ENCODE results near the gene TMEM218. TPM values are rescaled to one million over a fixed set of nuclear protein-coding genes. Genes with fewer than 3 reads are reported as not detected.

The TMEM218 gene
- 22.4 and 28.2 TPM in 2 replicates for total RNA-seq

GRCh38 chr11:125111343-125112207 is at the start of gene TMEM218:
Gene TMEM218, minus strand, starts transcription at chr11:125111626. Its CDS starts 9,385 bp downstream, at chr11:125102241.

GRCh38 chr11:125062931-125063428 is 48.4 kb downstream of the TMEM218 start, which contains the start of gene SLC37A2:
Gene SLC37A2, plus strand, starts transcription at chr11:125063305. Its CDS starts 63 bp downstream, at chr11:125063368.

Other genes with a start within 250 kb of the TMEM218 start
- gene ROBO3, start 246.2 kb downstream of the TMEM218 start, total RNA-seq, result 6.2 and 7.7 TPM in 2 replicates
- 0.30 and 0.46 TPM in 2 replicates for gene ROBO4, start 213.8 kb downstream of the TMEM218 start, total RNA-seq
- 0.09 TPM in 1 of 2 replicates, not detected in the other for gene HEPN1, start 192.4 kb downstream of the TMEM218 start, total RNA-seq
- not detected in 2 replicates for gene HEPACAM, start 175.6 kb downstream of the TMEM218 start, total RNA-seq
- 0.30 and 1.9 TPM in 2 replicates for gene CCDC15, start 157.4 kb downstream of the TMEM218 start, total RNA-seq
- gene SLC37A2, start 48.3 kb downstream of the TMEM218 start, total RNA-seq, result 0.30 and 0.88 TPM in 2 replicates
- 1.8 TPM in 2 replicates for gene PKNOX2, start 53.1 kb upstream of the TMEM218 start, total RNA-seq